ENCODE measurements around the gene CPLX3.

The CPLX3 gene

GRCh38 chr15:74826364-74826819 is at the start of gene CPLX3:
Gene CPLX3 (plus strand): TSS chr15:74826627. CDS start chr15:74826704, 77 bp downstream.
- TF ChIP-seq CEBPB (IDR thresholded peaks at IDR 0.05) (no peak), USF1 (IDR thresholded peaks at IDR 0.05) (peak; percentile 89), TAF1 (IDR thresholded peaks at IDR 0.05; ENCODE audit: low read depth) (no peak), TEAD4 (IDR thresholded peaks at IDR 0.05) (no peak), REST (IDR thresholded peaks at IDR 0.05; ENCODE audit: low read depth) (peak; percentile 86), YY1 (IDR thresholded peaks at IDR 0.05; ENCODE audit: low read depth) (no peak), NFIC (IDR thresholded peaks at IDR 0.05) (0 out of 2 replicates have a peak, but pooled peaks have one; percentile 13), EGR1 (IDR thresholded peaks at IDR 0.05) (0 out of 2 replicates have a peak, but pooled peaks have one; percentile 48), RAD21 (IDR thresholded peaks at IDR 0.05; ENCODE audit: low read depth) (no peak), FOXM1 (IDR thresholded peaks at IDR 0.05; ENCODE audit: borderline replicate concordance, low read depth) (no peak), TCF12 (IDR thresholded peaks at IDR 0.05; ENCODE audit: low read depth) (no peak), MAX (IDR thresholded peaks at IDR 0.05) (peak; percentile 96), CREB1 (IDR thresholded peaks at IDR 0.05; ENCODE audit: low read depth) (no peak)

- TF ChIP-seq EGR1 (IDR thresholded peaks at IDR 0.05) (no peak), TCF12 (IDR thresholded peaks at IDR 0.05; ENCODE audit: low read depth) (no peak), ZBTB7A (IDR thresholded peaks at IDR 0.05; ENCODE audit: low read depth) (no peak), RAD21 (IDR thresholded peaks at IDR 0.05; ENCODE audit: low read depth) (no peak), FOXM1 (IDR thresholded peaks at IDR 0.05; ENCODE audit: borderline replicate concordance, low read depth) (no peak), REST (IDR thresholded peaks at IDR 0.05; ENCODE audit: low read depth) (no peak), NFIC (IDR thresholded peaks at IDR 0.05) (peak; percentile 64; the same call in 1 of the 2 replicates), TEAD4 (IDR thresholded peaks at IDR 0.05) (no peak)
These were observed 49.3 kb upstream of the CPLX3 start for GRCh38 chr15:74776821-74777768.

GRCh38 chr15:74777769-74778598 is 48.4 kb upstream of the CPLX3 start:
- TF ChIP-seq RAD21 (IDR thresholded peaks at IDR 0.05; ENCODE audit: low read depth), result no peak
- TF ChIP-seq EGR1 (IDR thresholded peaks at IDR 0.05), result no peak
- no peak for TF ChIP-seq TCF12 (IDR thresholded peaks at IDR 0.05; ENCODE audit: low read depth)
- no peak for TF ChIP-seq CEBPB (IDR thresholded peaks at IDR 0.05)
- TF ChIP-seq EP300 (IDR thresholded peaks at IDR 0.05; ENCODE audit: borderline replicate concordance), result no peak
- TF ChIP-seq TEAD4 (IDR thresholded peaks at IDR 0.05), result no peak

GRCh38 chr15:74778599-74778970 is 47.8 kb upstream of the CPLX3 start:
- no peak for TF ChIP-seq EGR1 (IDR thresholded peaks at IDR 0.05)
- no peak for TF ChIP-seq TCF12 (IDR thresholded peaks at IDR 0.05; ENCODE audit: low read depth)
- TF ChIP-seq YY1 (IDR thresholded peaks at IDR 0.05; ENCODE audit: low read depth), result no peak
- TF ChIP-seq FOXM1 (IDR thresholded peaks at IDR 0.05; ENCODE audit: borderline replicate concordance, low read depth), result no peak
- no peak for TF ChIP-seq TAF1 (IDR thresholded peaks at IDR 0.05; ENCODE audit: low read depth)
- no peak for TF ChIP-seq RAD21 (IDR thresholded peaks at IDR 0.05; ENCODE audit: low read depth)
- no peak for TF ChIP-seq NFIC (IDR thresholded peaks at IDR 0.05)
- TF ChIP-seq USF1 (IDR thresholded peaks at IDR 0.05), result no peak
- TF ChIP-seq ZBTB7A (IDR thresholded peaks at IDR 0.05; ENCODE audit: low read depth), result no peak
- TF ChIP-seq EP300 (IDR thresholded peaks at IDR 0.05; ENCODE audit: borderline replicate concordance), result no peak
- no peak for TF ChIP-seq CREB1 (IDR thresholded peaks at IDR 0.05; ENCODE audit: low read depth)
- no peak for TF ChIP-seq MAX (IDR thresholded peaks at IDR 0.05)
- TF ChIP-seq CEBPB (IDR thresholded peaks at IDR 0.05), result no peak
- TF ChIP-seq TEAD4 (IDR thresholded peaks at IDR 0.05), result no peak
- TF ChIP-seq REST (IDR thresholded peaks at IDR 0.05; ENCODE audit: low read depth), result no peak
